Measurements from ENCODE around the gene DMD. TPM values are rescaled to one million over a fixed set of nuclear protein-coding genes. Genes with fewer than 3 reads are reported as not detected.

The DMD gene
- total RNA-seq, 2 experiments from 2014 or later: 0.85 to 1.8 TPM

DNA sequence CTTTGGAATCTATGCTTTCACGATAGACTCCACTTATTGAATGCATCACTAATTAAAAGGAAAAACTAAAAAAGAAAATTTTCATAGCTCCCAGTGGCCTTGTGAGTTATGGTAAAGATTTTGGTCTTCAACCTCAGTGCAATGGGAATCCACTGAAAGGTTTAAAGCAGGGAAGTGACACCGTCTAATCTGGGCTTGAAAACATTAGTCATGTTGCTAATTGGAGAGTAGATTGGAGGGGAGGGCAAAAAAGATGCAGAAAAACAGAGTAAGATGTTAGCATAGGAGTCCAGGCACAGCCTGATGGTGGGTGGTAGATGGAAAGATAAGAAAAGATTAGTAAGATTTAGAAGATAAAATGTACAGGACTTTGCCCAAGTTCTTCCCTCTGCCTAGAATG, 1506.4 kb downstream of the DMD start:
- no peaks in the 10 kb centered on the region for H3K36me3 Mint-ChIP-seq (ENCODE audit: low read depth)
- no peak for DNase-seq
- no peaks in the 10 kb centered on the region for H3K4me1 Mint-ChIP-seq
- intact Hi-C loops (cut with DNase I, micrococcal nuclease): no loop called here
- no peak for ATAC-seq
- ChIA-PET POLR2A (no interaction called here), CTCF (no interaction called here)
- H3K9me3 Mint-ChIP-seq (ENCODE audit: low read depth): no peaks in the 10 kb centered on the region
- H3K27ac Mint-ChIP-seq: no peak overlapping the region
- H3K27me3 Mint-ChIP-seq: no peaks in the 10 kb centered on the region
- no peak overlapping the region for H3K4me3 Mint-ChIP-seq

DNA sequence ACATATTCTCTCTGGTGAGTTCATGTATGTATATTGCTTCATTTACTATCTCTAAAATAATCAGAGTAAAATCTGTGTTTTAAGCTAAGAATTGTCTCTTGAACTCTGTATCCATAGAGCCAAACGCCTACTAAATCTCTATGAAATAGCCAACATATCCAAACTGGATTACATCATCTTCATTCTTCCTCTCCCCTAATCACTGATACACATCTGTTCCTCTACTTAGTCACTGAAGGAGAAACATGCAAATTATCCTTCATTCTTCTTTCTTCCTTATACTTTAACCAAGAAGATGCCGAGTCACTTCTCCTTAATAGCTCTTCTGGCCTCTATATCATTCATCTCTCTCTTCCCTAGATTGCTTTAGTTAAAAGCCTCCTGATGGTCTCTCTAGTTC, 1509.1 kb downstream of the DMD start:
- Mint-ChIP-seq H3K9me3 (ENCODE audit: low read depth) (no peaks in the 10 kb centered on the region), H3K27me3 (no peaks in the 10 kb centered on the region), H3K4me1 (no peaks in the 10 kb centered on the region), H3K27ac (no peak overlapping the region), H3K4me3 (no peak overlapping the region), H3K36me3 (ENCODE audit: low read depth) (no peaks in the 10 kb centered on the region)
- ChIA-PET CTCF (no interaction called here), POLR2A (no interaction called here)
- intact Hi-C loops (cut with DNase I, micrococcal nuclease): no loop called here
- no peak for DNase-seq
- ATAC-seq: no peak

GRCh38 chrX:31697294-31697916, 1513.9 kb downstream of the DMD start:
- H3K4me3 Mint-ChIP-seq: no peak overlapping the region
- intact Hi-C loops (cut with DNase I, micrococcal nuclease): no loop called here
- H3K4me1 Mint-ChIP-seq: no peaks in the 10 kb centered on the region
- H3K9me3 Mint-ChIP-seq (ENCODE audit: low read depth): peaks cover 4% of the 10 kb centered on the region
- ATAC-seq (no peak), DNase-seq (no peak)
- POLR2A ChIA-PET: no interaction called here
- CTCF ChIA-PET: no interaction called here
- H3K27me3 Mint-ChIP-seq: no peaks in the 10 kb centered on the region
- H3K27ac Mint-ChIP-seq: no peak overlapping the region
- H3K36me3 Mint-ChIP-seq (ENCODE audit: low read depth): no peaks in the 10 kb centered on the region

- intact Hi-C loops (cut with DNase I, micrococcal nuclease): no loop called here
- H3K9me3 Mint-ChIP-seq (ENCODE audit: low read depth): no peaks in the 10 kb centered on the region
- DNase-seq: no peak
- no peak overlapping the region for H3K4me3 Mint-ChIP-seq
- no peaks in the 10 kb centered on the region for H3K36me3 Mint-ChIP-seq (ENCODE audit: low read depth)
- no peak for ATAC-seq
- no peaks in the 10 kb centered on the region for H3K4me1 Mint-ChIP-seq
- ChIA-PET CTCF (no interaction called here), POLR2A (no interaction called here)
- no peaks in the 10 kb centered on the region for H3K27me3 Mint-ChIP-seq
- H3K27ac Mint-ChIP-seq: no peak overlapping the region
Measured at GRCh38 chrX:31679861-31680260, 1531.5 kb downstream of the DMD start.

DNA sequence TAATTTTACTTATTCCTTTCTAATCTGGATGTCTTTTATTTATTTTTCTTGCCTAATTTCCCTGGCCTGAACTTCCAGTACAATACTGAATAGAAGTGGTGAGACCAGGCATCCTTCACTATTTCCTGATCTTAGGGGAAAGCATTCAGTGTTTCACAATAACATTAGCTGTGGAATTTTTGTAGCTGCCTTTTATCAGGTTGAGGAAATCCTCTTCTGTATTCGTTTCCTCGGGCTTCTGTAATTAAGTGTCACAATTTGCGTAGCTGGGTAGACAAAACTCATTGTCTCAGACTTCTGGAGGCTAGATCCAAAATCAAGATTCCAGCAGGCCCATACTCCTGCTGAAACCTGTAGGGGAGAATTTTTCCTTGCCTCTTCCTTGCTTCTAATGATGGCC, 1541.1 kb downstream of the DMD start:
- ATAC-seq (no peak), DNase-seq (no peak)
- CTCF ChIA-PET: no interaction called here
- intact Hi-C loops (cut with DNase I, micrococcal nuclease): no loop called here
- Mint-ChIP-seq H3K27me3 (no peaks in the 10 kb centered on the region), H3K4me3 (no peak overlapping the region), H3K4me1 (no peaks in the 10 kb centered on the region), H3K36me3 (ENCODE audit: low read depth) (no peaks in the 10 kb centered on the region), H3K27ac (no peak overlapping the region), H3K9me3 (ENCODE audit: low read depth) (no peaks in the 10 kb centered on the region)
- POLR2A ChIA-PET: no interaction called here

- ATAC-seq: no peak
- H3K27me3 Mint-ChIP-seq: no peaks in the 10 kb centered on the region
- POLR2A ChIA-PET: no interaction called here
- no peak overlapping the region for H3K4me3 Mint-ChIP-seq
- CTCF ChIA-PET: interaction anchor here (0.9 kb wide), 1 partner anchor 8 kb away, joined by 3 read pairs; no protein-coding TSS in a partner anchor
- H3K9me3 Mint-ChIP-seq (ENCODE audit: low read depth): no peaks in the 10 kb centered on the region
- intact Hi-C loops (cut with DNase I, micrococcal nuclease): no loop called here
- H3K4me1 Mint-ChIP-seq: no peaks in the 10 kb centered on the region
- DNase-seq: no peak
- no peaks in the 10 kb centered on the region for H3K36me3 Mint-ChIP-seq (ENCODE audit: low read depth)
- H3K27ac Mint-ChIP-seq: no peak overlapping the region
Measured at GRCh38 chrX:31665454-31665853, 1545.9 kb downstream of the DMD start.

DNA sequence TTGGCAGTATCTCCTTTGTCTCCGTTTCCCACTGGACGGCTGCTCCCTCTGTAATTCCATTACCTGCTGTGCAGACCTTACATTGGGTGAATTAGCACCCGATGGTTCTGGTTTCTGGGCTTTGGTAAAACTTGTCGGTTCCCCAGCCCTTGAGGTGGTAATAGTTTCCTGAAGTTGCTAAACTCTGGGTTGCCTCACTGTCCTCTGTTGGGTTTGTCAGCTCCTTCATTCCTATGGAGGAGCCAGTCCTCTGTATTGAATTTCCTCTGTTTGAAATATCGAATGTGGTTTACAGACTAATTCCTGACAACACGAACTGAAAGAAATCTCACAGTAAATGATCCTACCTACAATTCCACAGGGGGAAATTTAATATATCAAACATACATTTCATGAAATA, 1548.2 kb downstream of the DMD start:
- H3K27ac Mint-ChIP-seq: no peak overlapping the region
- H3K4me3 Mint-ChIP-seq: no peak overlapping the region
- DNase-seq (no peak), ATAC-seq (no peak)
- POLR2A ChIA-PET: no interaction called here
- no peaks in the 10 kb centered on the region for H3K4me1 Mint-ChIP-seq
- no peaks in the 10 kb centered on the region for H3K36me3 Mint-ChIP-seq (ENCODE audit: low read depth)
- intact Hi-C loops (cut with DNase I, micrococcal nuclease): no loop called here
- no peaks in the 10 kb centered on the region for H3K27me3 Mint-ChIP-seq
- H3K9me3 Mint-ChIP-seq (ENCODE audit: low read depth): no peaks in the 10 kb centered on the region
- CTCF ChIA-PET: no interaction called here

- ChIA-PET POLR2A (no interaction called here), CTCF (interaction anchor here (1.4 kb wide), 1 partner anchor 624 kb away, joined by 3 read pairs; no protein-coding TSS in a partner anchor)
- Mint-ChIP-seq H3K36me3 (ENCODE audit: low read depth) (no peaks in the 10 kb centered on the region), H3K4me3 (no peak overlapping the region), H3K9me3 (ENCODE audit: low read depth) (no peaks in the 10 kb centered on the region), H3K27me3 (no peaks in the 10 kb centered on the region), H3K4me1 (no peaks in the 10 kb centered on the region), H3K27ac (no peak overlapping the region)
- DNase-seq (no peak), ATAC-seq (no peak)
- intact Hi-C loops (cut with DNase I, micrococcal nuclease): no loop called here
Measured at GRCh38 chrX:31661280-31661810, 1550.0 kb downstream of the DMD start.

- DNase-seq (no peak), ATAC-seq (no peak)
- Mint-ChIP-seq H3K27ac (no peak overlapping the region), H3K36me3 (ENCODE audit: low read depth) (no peaks in the 10 kb centered on the region), H3K4me3 (no peak overlapping the region), H3K9me3 (ENCODE audit: low read depth) (no peaks in the 10 kb centered on the region), H3K27me3 (no peaks in the 10 kb centered on the region), H3K4me1 (no peaks in the 10 kb centered on the region)
- ChIA-PET POLR2A (no interaction called here), CTCF (interaction anchor here (0.7 to 1.2 kb wide), 2 partner anchors 7 to 12 kb away, joined by 3 to 5 read pairs; no protein-coding TSS in a partner anchor)
- intact Hi-C loops (cut with DNase I, micrococcal nuclease): loop anchor here (1.0 to 5.0 kb wide), 5 partner anchors 444 to 921 kb away; no protein-coding TSS in a partner anchor
Measured at GRCh38 chrX:31658360-31658759, 1553.0 kb downstream of the DMD start.

DNA sequence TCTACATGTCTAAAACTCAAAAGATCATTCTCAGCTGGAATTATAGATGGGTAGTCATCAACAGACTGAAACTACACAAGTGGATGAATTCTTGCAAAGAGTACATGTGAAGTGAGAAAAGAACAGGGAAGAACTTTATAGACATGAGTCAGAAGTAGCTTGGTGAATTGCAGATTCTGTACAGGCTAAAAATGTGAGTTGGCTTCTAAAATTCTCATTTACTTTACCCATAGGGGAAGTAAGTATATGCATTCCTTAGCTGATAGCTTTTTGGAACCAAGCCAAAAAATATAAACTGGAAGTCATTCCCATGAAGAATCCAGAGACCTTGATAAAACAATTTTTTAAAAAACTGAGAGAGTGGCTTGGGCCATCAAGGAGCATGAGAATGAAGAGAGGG, 1555.3 kb downstream of the DMD start:
- POLR2A ChIA-PET: no interaction called here
- Mint-ChIP-seq H3K4me3 (no peak overlapping the region), H3K27me3 (no peaks in the 10 kb centered on the region), H3K36me3 (ENCODE audit: low read depth) (no peaks in the 10 kb centered on the region), H3K27ac (no peak overlapping the region), H3K4me1 (no peaks in the 10 kb centered on the region), H3K9me3 (ENCODE audit: low read depth) (no peaks in the 10 kb centered on the region)
- no peak for DNase-seq
- CTCF ChIA-PET: interaction anchor here (1.0 kb wide), 1 partner anchor 442 kb away, joined by 4 read pairs; no protein-coding TSS in a partner anchor
- intact Hi-C loops (cut with DNase I, micrococcal nuclease): loop anchor here (5.0 kb wide), 2 partner anchors 619 to 919 kb away; no protein-coding TSS in a partner anchor
- no peak for ATAC-seq

DNA sequence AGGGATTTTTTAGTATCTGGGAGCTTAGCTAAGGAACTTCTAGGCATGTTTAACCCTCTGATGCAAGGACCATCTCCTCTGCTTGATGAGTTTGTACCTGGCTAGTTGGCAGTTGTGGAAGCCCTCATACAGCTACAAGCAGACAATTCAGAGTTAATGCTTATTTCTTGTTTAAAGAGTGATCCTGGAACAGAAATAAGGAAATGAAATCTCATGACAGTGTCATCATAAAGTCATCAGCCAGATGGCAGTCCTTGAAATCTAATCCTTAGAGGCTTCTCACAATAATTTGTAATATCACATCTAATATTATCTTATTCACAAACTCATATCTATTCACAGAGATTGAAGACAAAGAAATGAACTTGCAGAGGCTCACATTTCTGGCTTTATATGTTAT, 1557.9 kb downstream of the DMD start:
- ATAC-seq (no peak), DNase-seq (no peak)
- Mint-ChIP-seq H3K27me3 (no peaks in the 10 kb centered on the region), H3K4me3 (no peak overlapping the region), H3K27ac (no peak overlapping the region), H3K4me1 (no peaks in the 10 kb centered on the region), H3K9me3 (ENCODE audit: low read depth) (no peaks in the 10 kb centered on the region), H3K36me3 (ENCODE audit: low read depth) (no peaks in the 10 kb centered on the region)
- intact Hi-C loops (cut with DNase I, micrococcal nuclease): no loop called here
- ChIA-PET CTCF (no interaction called here), POLR2A (no interaction called here)

DNA sequence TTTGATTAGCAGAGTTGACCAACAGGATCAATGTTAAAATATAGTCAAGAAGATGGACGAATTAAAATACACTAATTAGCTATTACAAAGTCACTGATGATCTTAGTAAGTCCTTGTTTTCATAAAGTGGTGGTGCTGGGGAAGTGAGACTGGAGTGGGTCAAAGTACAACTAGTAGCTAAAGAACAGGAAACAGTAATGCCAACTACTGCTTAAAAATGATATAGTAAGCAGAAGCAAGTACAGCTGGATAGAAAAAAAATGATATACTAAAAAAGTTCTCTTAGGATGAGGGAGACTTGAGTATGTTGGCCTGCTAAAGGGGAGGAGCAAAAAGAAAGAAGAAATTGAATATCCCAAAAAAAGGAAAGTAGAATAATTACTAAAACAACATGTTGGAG, 1558.7 kb downstream of the DMD start:
- H3K4me3 Mint-ChIP-seq: no peak overlapping the region

More for the DNA sequence above, 1558.7 kb downstream of the DMD start:
- no peaks in the 10 kb centered on the region for H3K4me1 Mint-ChIP-seq
- H3K27ac Mint-ChIP-seq: no peak overlapping the region
- H3K27me3 Mint-ChIP-seq: no peaks in the 10 kb centered on the region
- POLR2A ChIA-PET: no interaction called here
- intact Hi-C loops (cut with DNase I, micrococcal nuclease): no loop called here
- CTCF ChIA-PET: no interaction called here
- no peak for DNase-seq
- no peak for ATAC-seq
- no peaks in the 10 kb centered on the region for H3K36me3 Mint-ChIP-seq (ENCODE audit: low read depth)
- no peaks in the 10 kb centered on the region for H3K9me3 Mint-ChIP-seq (ENCODE audit: low read depth)
